NCI-H2196 (cell line): ENCODE measurements around the gene RGS19.

Source experiments
- DNase-seq: peaks from one replicate; lab custom pipeline; 2025; ENCODE audit not compliant: unreplicated experiment; lab: John Stamatoyannopoulos, UW

Gene RGS19

DNA sequence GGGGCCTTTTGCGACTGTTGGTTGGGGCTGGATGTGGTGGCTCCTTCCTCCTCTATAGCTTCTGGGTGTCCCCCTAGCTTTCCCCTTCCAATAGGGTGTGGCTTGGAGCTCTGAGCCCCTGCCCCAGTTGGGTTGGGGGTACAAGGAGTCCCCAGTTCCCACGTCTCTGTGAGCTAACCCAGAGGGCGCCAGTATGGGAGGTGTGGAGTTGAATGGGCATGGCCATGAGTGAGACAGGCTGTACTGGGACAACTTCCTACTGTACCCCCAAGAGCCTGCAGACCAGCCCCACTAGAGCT, 42.2 kb downstream of the RGS19 start:
- no peak for DNase-seq

DNA sequence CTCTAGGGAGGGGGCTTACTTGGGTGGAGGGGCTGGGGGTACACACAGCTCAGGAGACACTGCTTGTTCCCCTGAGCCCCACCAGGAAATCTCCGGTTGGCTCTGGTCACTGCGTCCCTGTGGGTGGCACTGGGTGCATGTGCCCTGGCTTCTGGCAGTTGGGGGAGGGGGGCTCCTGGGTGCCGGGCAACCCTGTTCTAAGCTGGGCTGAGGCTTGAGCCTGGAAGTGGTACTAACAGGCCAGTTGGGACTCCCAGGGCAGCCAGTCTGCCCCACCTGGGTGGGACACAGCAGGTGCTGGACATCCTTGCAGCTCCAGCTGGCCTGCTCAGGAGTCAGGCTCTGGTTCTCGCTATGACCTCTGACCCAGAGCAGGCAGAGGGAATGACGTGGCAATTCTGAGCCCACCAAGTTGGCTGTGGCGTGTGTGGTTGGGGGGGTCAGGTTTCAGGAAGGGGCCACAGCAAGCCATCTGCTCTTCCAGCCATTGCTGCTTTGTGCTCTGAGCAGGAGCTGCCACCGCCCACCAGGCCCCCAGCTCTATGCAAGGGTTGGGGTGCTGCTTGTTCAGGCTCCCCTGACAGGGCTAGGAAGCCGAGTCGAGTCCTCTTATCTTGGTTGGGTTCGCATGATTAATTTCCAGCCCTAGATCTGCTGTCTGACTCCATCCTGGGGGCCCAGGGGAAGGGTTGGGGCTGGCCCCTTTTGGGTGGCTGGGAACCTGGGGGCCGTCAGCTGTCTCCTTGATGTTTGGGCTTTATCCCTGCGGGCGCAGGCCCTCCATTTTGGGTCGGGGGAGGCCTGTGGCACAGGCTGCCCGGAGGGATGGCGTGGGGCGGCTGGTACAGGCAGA, 42.7 kb downstream of the RGS19 start:
- DNase-seq: no peak

DNA sequence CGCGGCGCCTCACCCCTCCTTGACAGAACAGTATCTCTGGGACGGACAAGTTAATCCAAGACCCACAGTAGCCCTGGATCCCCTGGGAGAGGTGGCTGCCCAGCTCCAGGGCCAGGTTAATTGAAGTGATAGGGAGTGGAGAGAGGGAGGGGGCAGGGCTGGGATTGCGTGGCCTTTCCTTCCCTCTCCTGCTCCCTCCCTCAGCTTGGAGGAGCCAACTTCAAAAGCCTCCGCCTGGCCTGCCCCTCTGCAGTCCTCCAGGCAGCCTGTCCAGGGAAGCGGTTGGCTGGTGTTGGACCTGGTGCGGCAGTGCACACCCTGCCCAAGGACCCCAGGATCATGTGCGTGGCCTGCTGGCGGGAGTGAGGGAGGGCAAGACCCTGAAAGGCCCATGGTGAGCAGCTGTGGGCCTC, 43.4 kb downstream of the RGS19 start, which contains the start of gene C20orf204:
TSS of gene C20orf204 (plus strand) at position 250 of the 413 bp plus-strand sequence. CDS start at position 392, 142 bp downstream.
- no peak for DNase-seq

DNA sequence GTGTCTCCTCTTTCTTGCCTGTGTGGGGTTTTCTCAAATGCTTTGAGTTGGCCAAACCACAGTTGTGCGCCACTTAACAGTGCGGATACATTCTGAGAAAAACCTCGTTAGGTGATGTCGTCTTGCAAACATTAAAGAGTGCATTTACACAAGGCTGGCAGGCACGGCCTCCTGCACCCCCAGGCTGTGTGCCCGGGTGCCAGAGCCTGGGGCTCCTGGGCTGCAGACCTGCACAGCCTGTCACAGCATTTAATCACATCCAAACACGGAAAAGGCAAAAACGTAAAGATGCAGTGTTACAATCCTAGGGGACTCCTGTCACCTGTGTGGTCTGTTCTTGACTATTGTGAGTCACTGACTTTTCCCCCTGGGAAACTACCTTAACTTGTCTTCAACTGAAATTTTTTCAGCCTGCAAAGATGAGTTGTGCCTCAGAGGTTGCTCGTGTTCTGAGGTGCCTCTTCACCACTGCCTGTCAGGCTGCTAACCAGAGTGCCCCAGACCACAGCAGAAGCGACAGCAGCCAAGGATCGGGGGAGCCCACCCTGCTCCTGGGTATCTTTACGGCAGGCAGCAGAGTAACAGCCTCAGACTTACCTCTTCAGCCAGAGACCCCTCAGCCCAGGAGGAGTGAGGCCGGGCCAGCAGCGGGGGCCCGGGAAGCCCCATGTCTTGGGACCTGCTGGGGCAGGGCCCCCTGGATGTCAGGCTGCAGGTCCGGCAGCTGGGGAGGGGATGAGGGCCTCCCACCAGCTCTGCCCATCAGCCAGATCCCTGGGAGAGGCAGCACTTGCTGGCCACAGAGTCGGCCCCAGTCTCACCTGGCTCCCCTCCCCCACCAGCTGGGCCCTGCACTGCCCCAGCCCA, 44.0 kb downstream of the RGS19 start:
- DNase-seq: no peak

DNA sequence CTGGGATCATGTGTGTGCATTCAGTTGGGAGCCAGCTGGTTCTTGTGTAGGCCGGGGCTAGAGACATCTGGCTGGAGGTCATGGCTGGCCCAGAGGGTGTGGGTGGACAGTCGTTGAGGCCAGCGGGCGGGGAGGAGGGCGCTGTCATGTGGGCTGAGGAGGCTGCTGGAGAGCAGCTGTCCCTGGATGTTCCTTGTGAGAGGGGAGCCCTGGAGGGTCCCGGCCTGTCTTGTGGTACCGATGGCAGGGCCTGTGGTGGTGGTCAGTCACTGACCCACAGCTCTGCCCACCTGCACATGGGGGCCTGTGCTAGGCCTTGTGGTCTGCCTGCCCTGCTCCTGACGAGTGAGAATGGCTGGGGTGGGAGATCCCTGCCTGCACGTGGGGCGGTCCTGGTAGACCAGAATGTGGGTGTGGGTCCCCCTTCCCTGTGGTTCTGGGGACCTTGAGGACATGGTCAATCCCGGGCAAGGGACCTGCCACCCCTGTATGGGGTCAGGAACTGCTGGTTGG, 45.3 kb downstream of the RGS19 start:
- DNase-seq: no peak

DNA sequence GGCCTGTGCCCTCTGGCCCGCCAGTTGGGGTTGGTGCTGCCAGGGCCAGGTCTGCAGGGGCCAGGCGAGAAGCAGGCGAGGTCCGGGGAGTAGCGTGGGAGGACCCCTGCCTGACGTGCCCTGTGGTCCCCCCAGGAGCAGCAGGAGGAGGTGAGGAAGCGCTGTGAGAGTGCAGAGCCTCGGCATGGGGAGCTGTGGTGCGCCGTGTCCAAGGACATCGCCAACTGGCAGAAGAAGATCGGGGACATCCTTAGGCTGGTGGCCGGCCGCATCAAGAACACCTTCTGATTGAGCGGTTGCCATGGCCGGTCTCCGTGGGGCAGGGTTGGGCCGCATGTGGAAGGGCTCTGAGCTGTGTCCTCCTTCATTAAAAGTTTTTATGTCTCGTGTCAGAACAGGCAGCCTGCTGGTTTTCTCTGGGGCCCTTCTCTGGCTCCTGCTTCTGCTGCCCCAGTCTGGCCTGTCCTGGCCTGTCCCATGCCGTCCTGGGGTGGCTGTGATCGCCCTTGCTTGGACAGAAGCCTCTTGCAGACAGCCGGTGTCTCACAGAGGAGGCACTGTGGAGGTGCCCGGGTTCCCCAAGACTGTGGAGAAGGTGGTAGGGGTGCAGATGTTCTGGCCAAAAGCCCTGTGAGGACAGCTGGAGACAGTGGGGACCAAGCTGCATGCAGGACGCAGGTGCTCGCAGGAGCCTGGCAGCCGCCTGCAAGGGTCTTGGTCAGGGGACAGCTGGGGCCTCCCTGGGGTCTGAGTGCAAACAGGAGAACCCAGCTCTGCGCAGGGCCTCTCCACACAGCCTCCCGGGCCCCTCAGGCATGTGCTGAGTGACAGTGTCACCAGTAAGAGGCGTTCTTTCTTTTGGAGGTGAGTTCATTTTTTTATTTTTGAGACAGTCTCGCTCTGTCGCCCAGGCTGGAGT, 46.4 kb downstream of the RGS19 start:
- DNase-seq: no peak

DNA sequence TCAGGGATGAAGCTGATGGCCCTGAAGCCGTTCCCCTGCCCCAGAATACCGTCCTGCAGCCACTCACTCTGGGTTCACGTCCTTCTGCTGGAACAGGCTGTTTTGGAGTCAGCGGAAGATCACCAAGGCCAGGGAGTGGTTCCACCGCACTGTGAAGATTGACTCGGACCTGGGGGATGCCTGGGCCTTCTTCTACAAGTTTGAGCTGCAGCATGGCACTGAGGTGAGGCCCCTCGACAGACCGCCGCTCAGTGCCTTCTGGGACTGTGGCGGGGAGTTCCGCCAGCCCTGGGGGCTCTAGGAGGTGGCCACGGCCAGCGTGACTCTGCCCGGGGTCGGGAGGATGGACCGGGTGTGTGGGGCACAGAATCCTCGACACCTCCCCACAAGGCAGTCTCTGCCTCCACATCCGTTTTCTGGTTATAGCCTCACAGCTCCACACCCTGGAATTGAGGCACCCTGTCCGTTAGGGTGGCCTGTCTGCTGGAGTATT, 47.5 kb downstream of the RGS19 start:
- DNase-seq: no peak

DNA sequence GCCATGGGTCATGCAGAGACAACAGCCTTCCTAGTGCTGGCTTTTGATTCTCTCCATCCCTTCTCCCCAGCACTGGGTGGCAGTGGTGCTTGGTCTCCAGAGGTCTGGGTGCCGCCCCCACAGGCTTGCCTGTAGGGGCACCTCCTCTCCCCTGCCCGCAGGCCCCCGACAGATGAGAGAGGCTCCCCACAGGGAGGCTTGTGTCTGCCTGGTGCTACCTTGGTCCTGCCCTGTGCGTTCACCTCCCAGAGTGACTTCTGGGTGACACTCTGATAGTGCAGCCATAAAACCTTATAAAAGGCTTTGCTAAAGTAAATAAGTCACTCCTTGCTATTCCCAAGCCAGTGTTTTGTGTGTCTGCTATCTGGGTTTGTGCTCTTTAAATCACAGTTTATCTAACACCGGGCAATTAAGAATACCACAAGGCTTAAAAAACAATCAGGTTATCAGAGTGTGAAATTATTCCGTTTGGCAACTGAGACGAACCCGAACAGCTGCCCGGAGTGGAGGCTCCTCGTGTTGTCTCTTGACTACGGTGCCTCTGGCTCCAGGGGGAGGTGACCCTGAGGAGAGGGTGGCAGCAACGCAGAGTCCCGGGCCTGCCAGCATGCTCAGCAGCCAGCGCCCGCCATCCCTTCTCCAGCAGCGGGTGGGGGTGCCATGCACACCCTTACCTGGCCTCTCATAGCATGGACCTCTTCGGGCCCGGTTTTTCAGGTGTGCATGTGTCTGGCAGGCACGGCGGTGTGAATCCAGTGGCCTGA, 48.8 kb downstream of the RGS19 start:
- DNase-seq: no peak

DNA sequence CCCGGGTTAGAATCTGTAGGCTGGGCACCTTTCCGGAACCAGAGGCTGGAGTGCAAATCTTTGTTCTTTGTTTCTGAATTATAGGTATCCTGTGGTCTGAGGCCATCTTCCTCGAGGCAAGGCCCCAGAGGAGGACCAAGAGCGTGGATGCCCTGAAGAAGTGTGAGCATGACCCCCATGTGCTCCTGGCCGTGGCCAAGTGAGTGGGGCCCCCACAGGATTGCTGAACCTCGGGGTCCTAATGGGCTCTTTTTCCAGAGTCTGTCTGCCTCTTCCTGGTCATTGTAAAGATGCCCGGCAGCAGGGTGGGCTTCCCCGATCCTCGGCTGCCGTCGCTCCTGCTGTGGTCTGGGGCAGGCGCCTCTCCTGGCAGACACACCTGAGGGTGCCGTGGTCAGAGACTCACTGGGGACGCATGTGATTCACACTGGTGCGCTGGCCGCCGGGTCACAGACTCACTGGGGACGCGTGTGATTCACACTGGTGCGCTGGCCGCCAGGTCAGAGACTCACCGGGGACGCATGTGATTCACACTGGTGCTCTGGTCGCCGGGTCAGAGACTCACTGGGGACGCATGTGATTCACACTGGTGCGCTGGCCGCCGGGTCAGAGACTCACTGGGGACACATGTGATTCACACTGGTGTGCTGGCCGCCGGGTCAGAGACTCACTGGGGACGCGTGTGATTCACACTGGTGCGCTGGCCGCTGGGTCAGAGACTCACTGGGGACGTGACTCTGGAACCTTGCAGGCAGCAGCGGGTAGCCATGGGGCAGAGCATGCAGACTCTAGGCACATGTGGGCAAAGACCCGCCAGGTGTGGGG, 49.8 kb downstream of the RGS19 start:
- DNase-seq: no peak

DNA sequence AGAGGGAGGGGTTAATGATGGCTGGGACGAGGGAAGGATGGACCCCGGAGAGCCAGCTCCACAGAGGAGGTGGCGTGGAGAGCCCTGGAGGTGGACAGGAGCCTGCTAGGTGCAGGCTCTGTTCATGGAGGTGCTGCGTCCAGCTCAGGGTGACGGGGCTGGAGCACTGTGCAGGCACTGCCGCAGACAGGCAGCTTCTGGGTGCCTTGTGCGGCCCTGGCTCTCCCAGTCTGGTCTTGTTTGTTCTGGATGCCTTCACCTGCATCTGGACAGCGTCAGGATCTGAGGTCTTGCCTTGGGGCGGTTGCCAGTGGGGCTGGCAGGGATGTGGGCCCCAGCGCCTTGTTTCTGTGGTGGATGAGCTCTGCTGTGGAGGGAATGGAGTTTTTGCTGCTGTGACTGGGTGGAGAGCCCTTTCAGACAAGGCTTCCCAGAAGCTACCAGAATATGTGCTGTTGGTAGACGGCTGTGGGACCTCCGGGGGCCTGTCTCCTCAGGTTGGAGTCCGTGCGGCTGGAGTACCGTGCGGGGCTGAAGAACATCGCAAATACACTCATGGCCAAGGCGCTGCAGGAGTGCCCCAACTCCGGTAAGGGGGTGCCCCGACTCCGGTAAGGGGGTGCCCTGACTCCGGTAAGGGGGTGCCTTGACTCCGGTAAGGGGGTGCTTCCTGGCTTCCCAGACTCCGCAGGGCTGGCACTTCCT, 51.2 kb downstream of the RGS19 start:
- no peak for DNase-seq

DNA sequence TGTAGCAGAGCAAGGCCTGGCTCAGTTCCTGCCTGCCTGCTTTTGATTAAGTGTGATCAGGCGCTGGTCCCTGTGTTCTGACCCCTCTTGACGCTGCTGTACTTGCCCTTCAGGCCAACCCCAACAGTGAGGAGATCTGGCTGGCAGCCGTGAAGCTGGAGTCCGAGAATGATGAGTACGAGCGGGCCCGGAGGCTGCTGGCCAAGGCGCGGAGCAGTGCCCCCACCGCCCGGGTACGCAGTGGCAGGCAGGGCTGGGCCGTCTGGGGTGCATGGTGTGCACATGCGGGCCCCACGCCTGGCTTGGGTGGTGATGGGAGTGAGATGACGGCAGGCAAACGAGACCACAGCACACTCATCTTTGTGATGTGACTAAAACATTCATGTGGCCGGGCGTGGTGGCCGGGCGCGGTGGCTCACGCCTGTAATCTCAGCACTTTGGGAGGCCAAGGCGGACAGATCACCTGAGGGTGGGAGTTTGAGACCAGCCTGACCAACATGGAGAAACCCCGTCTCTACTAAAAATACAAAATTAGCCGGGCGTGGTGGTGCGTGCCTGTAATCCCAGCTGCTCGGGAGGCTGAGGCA, 53.4 kb downstream of the RGS19 start:
- no peak for DNase-seq

DNA sequence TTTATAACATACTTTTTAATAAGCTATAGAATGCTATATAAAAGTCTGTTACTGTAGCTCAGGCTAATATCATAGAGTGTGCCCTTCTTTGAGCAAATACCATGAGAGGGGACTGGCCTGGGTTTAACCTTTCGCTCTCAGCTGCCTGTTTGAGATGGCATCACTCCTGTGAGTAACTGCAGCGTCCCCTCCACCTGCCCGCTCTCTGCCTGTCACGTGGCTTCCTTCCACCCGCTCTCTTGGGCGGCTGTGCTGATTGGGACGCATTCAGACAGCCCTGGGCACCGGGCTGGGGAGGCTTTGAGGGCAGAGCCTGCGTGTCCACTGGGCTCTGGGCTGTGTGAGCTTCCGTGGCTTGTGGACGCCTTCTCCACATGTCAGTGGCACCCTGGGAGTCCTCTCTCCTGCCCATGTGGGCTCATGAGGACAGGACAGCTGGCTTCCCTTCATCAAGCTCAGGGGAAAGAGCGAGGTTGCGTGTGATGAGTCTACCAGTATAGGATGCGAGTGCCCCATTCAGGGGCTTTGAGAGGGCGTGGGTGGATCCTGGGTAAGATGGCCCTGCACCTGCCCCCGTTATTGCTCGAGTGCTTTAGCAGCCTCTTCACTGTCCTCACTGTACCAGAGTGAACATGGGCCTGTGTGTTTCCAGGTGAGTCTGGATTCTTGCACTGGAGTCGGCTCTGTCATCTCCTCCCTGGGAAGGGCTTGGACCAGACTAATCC, 54.1 kb downstream of the RGS19 start:
- no peak for DNase-seq

DNA sequence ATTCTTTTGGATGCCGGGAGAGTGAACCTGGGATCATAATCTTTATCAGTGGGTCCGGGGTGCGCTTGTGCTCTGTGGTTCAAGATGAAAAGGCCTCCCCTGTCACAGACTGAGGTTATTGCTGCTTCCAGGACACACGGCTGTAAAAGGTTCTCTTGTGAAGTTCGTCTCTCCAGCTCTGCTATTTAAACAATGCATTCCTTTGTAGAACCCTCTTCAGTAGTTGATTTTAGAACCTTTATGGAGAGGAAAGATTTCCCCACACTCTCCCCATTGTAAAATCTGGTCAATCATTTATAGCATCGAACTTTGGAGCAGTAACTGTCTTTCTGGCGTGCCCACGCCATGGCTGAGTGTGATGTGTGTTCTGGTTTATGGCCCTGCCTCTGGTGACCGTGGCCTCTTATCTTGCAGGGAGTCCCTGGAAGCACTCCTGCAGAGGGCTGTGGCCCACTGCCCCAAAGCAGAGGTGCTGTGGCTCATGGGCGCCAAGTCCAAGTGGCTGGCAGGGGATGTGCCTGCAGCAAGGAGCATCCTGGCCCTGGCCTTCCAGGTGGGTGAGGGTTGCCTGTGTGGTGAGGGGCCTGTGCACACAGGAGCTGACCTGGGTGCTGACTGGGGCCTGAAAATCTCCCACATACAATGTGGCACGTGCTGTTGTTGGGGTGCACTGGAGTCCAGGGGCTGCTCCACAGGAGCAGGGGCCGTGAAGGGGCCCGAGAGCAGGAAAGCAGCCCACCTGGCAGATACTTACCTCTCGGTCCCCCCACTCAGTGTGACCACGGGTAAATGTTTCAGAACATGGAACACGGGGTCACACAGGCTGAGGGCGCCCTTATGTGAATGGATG, 55.0 kb downstream of the RGS19 start:
- DNase-seq: no peak

DNA sequence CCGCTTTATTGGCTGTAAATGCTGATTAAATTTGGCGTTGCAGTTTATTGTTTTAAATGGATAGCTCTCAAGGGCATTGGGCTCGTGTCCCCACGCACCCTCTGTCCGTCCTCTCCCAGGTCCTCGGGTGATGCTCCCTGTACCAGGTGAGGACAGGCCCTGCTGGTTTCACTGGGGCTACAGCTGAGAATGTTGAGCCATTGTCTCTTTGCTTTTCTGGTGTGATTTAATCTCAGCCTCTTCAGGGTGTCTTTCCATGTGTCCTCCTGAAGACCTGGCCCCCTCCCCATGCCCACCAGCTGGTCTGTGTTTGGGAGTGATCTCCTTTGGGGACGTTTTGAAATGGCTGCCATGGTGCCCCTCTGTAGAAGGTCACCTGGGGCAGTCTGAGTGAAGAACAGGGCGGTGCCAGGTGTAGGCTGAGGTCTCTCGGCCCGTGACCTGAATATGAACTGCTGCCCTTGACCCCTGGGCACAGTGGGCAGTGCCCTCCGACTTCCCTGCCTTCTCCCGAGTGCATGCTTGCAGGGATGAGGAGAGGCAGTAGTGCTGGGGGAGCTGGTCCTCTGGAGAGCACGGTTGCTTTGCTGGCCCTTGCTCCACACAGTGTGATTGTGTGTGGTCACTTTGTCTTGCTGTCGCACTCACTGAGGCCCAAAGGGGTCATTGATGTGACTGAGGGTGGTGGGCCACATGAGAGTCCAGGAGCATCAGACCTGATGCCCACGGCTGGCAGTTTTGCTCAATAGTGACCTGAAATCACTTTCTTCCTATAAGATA, 55.8 kb downstream of the RGS19 start:
- no peak for DNase-seq
